Tibial nerve (tissue), 4 donors: Measurements from ENCODE around the gene KCNQ1.

ENCODE experiments used
- CTCF ChIP-seq, 5 experiments: fragments of 200-600 bp in 3 of 5; fragments of 450-650 bp in 2 of 5; sonication (generic) in 3 of 5; IDR thresholded peaks; one replicate each; pipeline ENCODE4 v1.5.1; 2016 to 2019; ENCODE audit warnings: antibody characterized with exemption in 5 of 5, mild to moderate bottlenecking in 3 of 5, moderate library complexity in 2 of 5
- EP300 ChIP-seq, 2 donors: sonication (generic); formaldehyde crosslinking; IDR thresholded peaks; one replicate each; pipeline ENCODE4 v1.6.1; 2017; ENCODE audit warnings: antibody characterized with exemption in 2 of 2, mild to moderate bottlenecking in 1 of 2
- POLR2A ChIP-seq, 2 donors: fragments of 450-650 bp; IDR thresholded peaks; one replicate each; pipeline ENCODE4 v1.6.1; 2017; ENCODE audit warnings: antibody characterized with exemption in 2 of 2, mild to moderate bottlenecking in 2 of 2, moderate library complexity in 2 of 2

DNA sequence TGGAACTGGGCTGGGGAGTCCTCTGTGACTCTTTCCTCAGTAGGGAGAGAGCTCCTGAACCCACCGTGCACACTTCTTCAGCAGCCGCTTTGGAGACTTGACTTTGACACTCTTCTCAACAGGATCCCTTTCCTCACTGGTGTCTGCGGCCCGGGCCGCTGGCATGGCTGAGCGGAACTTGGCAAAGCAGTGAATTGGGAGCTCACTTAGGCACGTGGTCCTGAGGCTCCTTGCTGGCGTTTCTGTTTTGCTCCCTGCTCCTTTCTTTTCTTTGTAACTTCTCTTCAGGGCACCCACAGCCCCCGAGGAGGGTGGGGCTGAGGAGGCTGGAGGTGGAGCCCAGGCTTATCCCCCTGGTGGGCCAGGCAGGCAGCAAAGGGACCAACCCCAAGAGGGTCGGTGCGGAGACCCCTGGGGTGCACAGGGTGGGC is 263.4 kb downstream of the KCNQ1 start:
- TF ChIP-seq CTCF (IDR thresholded peaks at IDR 0.05) (peak in 1 of 5 experiments; percentile 8), POLR2A (IDR thresholded peaks at IDR 0.05) (no peak), EP300 (IDR thresholded peaks at IDR 0.05) (no peak)
